ENCODE results near the gene NBEAL2.

The NBEAL2 gene

GRCh38 chr3:46935168-46935858 lies 44.2 kb upstream of the NBEAL2 start:
- no peaks in the 10 kb centered on the region for H3K9me3 ChIP-seq (ENCODE audit: control insufficient read depth in 2 of 2, low read length in 2 of 2)
- H3K4me3 ChIP-seq (ENCODE audit: low read length in 2 of 2): no peak overlapping the region
- peaks cover 24 to 39% of the 10 kb centered on the region in 2 donors for H3K36me3 ChIP-seq (ENCODE audit: control insufficient read depth in 2 of 2, insufficient read depth in 2 of 2, low read length in 2 of 2)
- peak overlapping the region; percentile 40 to 49 for H3K27ac ChIP-seq (ENCODE audit: low read depth in 2 of 2, low read length in 2 of 2)
- peaks cover 50 to 63% of the 10 kb centered on the region in 2 donors for H3K4me1 ChIP-seq (ENCODE audit: control insufficient read depth in 2 of 2, insufficient read depth in 2 of 2, low read length in 2 of 2)
- H3K9ac ChIP-seq (ENCODE audit: low read depth in 1 of 2, low read length in 2 of 2): no peak overlapping the region
- no peaks in the 10 kb centered on the region for H3K27me3 ChIP-seq (ENCODE audit: control insufficient read depth in 2 of 2, insufficient read depth in 2 of 2, low read length in 2 of 2)

GRCh38 chr3:46935989-46936558 lies 43.4 kb upstream of the NBEAL2 start:
- Histone ChIP-seq H3K4me3 (ENCODE audit: low read length in 2 of 2) (no peak overlapping the region), H3K27ac (ENCODE audit: low read depth in 2 of 2, low read length in 2 of 2) (peak overlapping the region in 1 of 2 donors; percentile 18), H3K36me3 (ENCODE audit: control insufficient read depth in 2 of 2, insufficient read depth in 2 of 2, low read length in 2 of 2) (peaks cover 24 to 44% of the 10 kb centered on the region in 2 donors), H3K27me3 (ENCODE audit: control insufficient read depth in 2 of 2, insufficient read depth in 2 of 2, low read length in 2 of 2) (no peaks in the 10 kb centered on the region), H3K9ac (ENCODE audit: low read depth in 1 of 2, low read length in 2 of 2) (peak overlapping the region in 1 of 2 donors; percentile 38), H3K9me3 (ENCODE audit: control insufficient read depth in 2 of 2, low read length in 2 of 2) (no peaks in the 10 kb centered on the region), H3K4me1 (ENCODE audit: control insufficient read depth in 2 of 2, insufficient read depth in 2 of 2, low read length in 2 of 2) (peaks cover 43 to 56% of the 10 kb centered on the region in 2 donors)

GRCh38 chr3:46936733-46937250 lies 42.7 kb upstream of the NBEAL2 start:
- Histone ChIP-seq H3K9ac (ENCODE audit: low read depth in 1 of 2, low read length in 2 of 2) (no peak overlapping the region), H3K4me3 (ENCODE audit: low read length in 2 of 2) (no peak overlapping the region), H3K36me3 (ENCODE audit: control insufficient read depth in 2 of 2, insufficient read depth in 2 of 2, low read length in 2 of 2) (peaks cover 24 to 44% of the 10 kb centered on the region in 2 donors), H3K27me3 (ENCODE audit: control insufficient read depth in 2 of 2, insufficient read depth in 2 of 2, low read length in 2 of 2) (no peaks in the 10 kb centered on the region), H3K4me1 (ENCODE audit: control insufficient read depth in 2 of 2, insufficient read depth in 2 of 2, low read length in 2 of 2) (peaks cover 39 to 52% of the 10 kb centered on the region in 2 donors), H3K27ac (ENCODE audit: low read depth in 2 of 2, low read length in 2 of 2) (no peak overlapping the region), H3K9me3 (ENCODE audit: control insufficient read depth in 2 of 2, low read length in 2 of 2) (no peaks in the 10 kb centered on the region)

- Histone ChIP-seq H3K36me3 (ENCODE audit: control insufficient read depth in 2 of 2, insufficient read depth in 2 of 2, low read length in 2 of 2) (peaks cover 24 to 44% of the 10 kb centered on the region in 2 donors), H3K27me3 (ENCODE audit: control insufficient read depth in 2 of 2, insufficient read depth in 2 of 2, low read length in 2 of 2) (no peaks in the 10 kb centered on the region), H3K4me3 (ENCODE audit: low read length in 2 of 2) (no peak overlapping the region), H3K4me1 (ENCODE audit: control insufficient read depth in 2 of 2, insufficient read depth in 2 of 2, low read length in 2 of 2) (peaks cover 39 to 52% of the 10 kb centered on the region in 2 donors), H3K27ac (ENCODE audit: low read depth in 2 of 2, low read length in 2 of 2) (no peak overlapping the region), H3K9me3 (ENCODE audit: control insufficient read depth in 2 of 2, low read length in 2 of 2) (no peaks in the 10 kb centered on the region), H3K9ac (ENCODE audit: low read depth in 1 of 2, low read length in 2 of 2) (no peak overlapping the region)
Observed at GRCh38 chr3:46938118-46938517, 41.3 kb upstream of the NBEAL2 start.

- Histone ChIP-seq H3K9me3 (ENCODE audit: control insufficient read depth in 2 of 2, low read length in 2 of 2) (no peaks in the 10 kb centered on the region), H3K4me3 (ENCODE audit: low read length in 2 of 2) (no peak overlapping the region), H3K36me3 (ENCODE audit: control insufficient read depth in 2 of 2, insufficient read depth in 2 of 2, low read length in 2 of 2) (peaks cover 24 to 44% of the 10 kb centered on the region in 2 donors), H3K4me1 (ENCODE audit: control insufficient read depth in 2 of 2, insufficient read depth in 2 of 2, low read length in 2 of 2) (peaks cover 44 to 55% of the 10 kb centered on the region in 2 donors), H3K27ac (ENCODE audit: low read depth in 2 of 2, low read length in 2 of 2) (no peak overlapping the region), H3K27me3 (ENCODE audit: control insufficient read depth in 2 of 2, insufficient read depth in 2 of 2, low read length in 2 of 2) (no peaks in the 10 kb centered on the region), H3K9ac (ENCODE audit: low read depth in 1 of 2, low read length in 2 of 2) (no peak overlapping the region)
Observed at GRCh38 chr3:46939578-46940445, 39.7 kb upstream of the NBEAL2 start.

- Histone ChIP-seq H3K27ac (ENCODE audit: low read depth in 2 of 2, low read length in 2 of 2) (peak overlapping the region; percentile 88 to 90), H3K4me3 (ENCODE audit: low read length in 2 of 2) (peak overlapping the region in 1 of 2 donors; percentile 60), H3K27me3 (ENCODE audit: control insufficient read depth in 2 of 2, insufficient read depth in 2 of 2, low read length in 2 of 2) (no peaks in the 10 kb centered on the region), H3K36me3 (ENCODE audit: control insufficient read depth in 2 of 2, insufficient read depth in 2 of 2, low read length in 2 of 2) (peaks cover 9 to 32% of the 10 kb centered on the region in 2 donors), H3K9me3 (ENCODE audit: control insufficient read depth in 2 of 2, low read length in 2 of 2) (no peaks in the 10 kb centered on the region), H3K4me1 (ENCODE audit: control insufficient read depth in 2 of 2, insufficient read depth in 2 of 2, low read length in 2 of 2) (peaks cover 56 to 61% of the 10 kb centered on the region in 2 donors), H3K9ac (ENCODE audit: low read depth in 1 of 2, low read length in 2 of 2) (peak overlapping the region in 1 of 2 donors; percentile 68)
Observed at GRCh38 chr3:46942076-46942475, 37.4 kb upstream of the NBEAL2 start.

GRCh38 chr3:46942481-46943236 lies 36.8 kb upstream of the NBEAL2 start:
- H3K27ac ChIP-seq (ENCODE audit: low read depth in 2 of 2, low read length in 2 of 2): peak overlapping the region; percentile 88 to 90
- H3K9me3 ChIP-seq (ENCODE audit: control insufficient read depth in 2 of 2, low read length in 2 of 2): no peaks in the 10 kb centered on the region
- H3K4me3 ChIP-seq (ENCODE audit: low read length in 2 of 2): peak overlapping the region; percentile 44 to 60
- peaks cover 62 to 67% of the 10 kb centered on the region in 2 donors for H3K4me1 ChIP-seq (ENCODE audit: control insufficient read depth in 2 of 2, insufficient read depth in 2 of 2, low read length in 2 of 2)
- H3K36me3 ChIP-seq (ENCODE audit: control insufficient read depth in 2 of 2, insufficient read depth in 2 of 2, low read length in 2 of 2): peaks cover 5 to 30% of the 10 kb centered on the region in 2 donors
- H3K9ac ChIP-seq (ENCODE audit: low read depth in 1 of 2, low read length in 2 of 2): peak overlapping the region; percentile 60 to 68
- no peaks in the 10 kb centered on the region for H3K27me3 ChIP-seq (ENCODE audit: control insufficient read depth in 2 of 2, insufficient read depth in 2 of 2, low read length in 2 of 2)

GRCh38 chr3:46943237-46944187 lies 36.0 kb upstream of the NBEAL2 start:
- Histone ChIP-seq H3K4me1 (ENCODE audit: control insufficient read depth in 2 of 2, insufficient read depth in 2 of 2, low read length in 2 of 2) (peaks cover 70 to 76% of the 10 kb centered on the region in 2 donors), H3K9me3 (ENCODE audit: control insufficient read depth in 2 of 2, low read length in 2 of 2) (no peaks in the 10 kb centered on the region), H3K4me3 (ENCODE audit: low read length in 2 of 2) (peak overlapping the region; percentile 44 to 60), H3K36me3 (ENCODE audit: control insufficient read depth in 2 of 2, insufficient read depth in 2 of 2, low read length in 2 of 2) (peaks cover 0 to 23% of the 10 kb centered on the region in 2 donors), H3K27me3 (ENCODE audit: control insufficient read depth in 2 of 2, insufficient read depth in 2 of 2, low read length in 2 of 2) (no peaks in the 10 kb centered on the region), H3K9ac (ENCODE audit: low read depth in 1 of 2, low read length in 2 of 2) (peak overlapping the region; percentile 60 to 68), H3K27ac (ENCODE audit: low read depth in 2 of 2, low read length in 2 of 2) (peak overlapping the region; percentile 88 to 90)

All from mucosa of rectum (tissue), 2 donors.